ENCODE data around the gene F10.

F10 gene

GRCh38 chr13:113155982-113156655 is 33.5 kb downstream of the F10 start:
- TF ChIP-seq CTCF (conservative IDR thresholded peaks at IDR 0.05; ENCODE audit: low read length) (no peak), EZH2phosphoT487 (IDR thresholded peaks at IDR 0.05; ENCODE audit: borderline replicate concordance) (no peak)
- no peaks in the 10 kb centered on the region for H3K36me3 ChIP-seq (ENCODE audit: insufficient read depth, low read length)
- H3K4me1 ChIP-seq (ENCODE audit: insufficient read depth, low read length, poor library complexity, severe bottlenecking) = peaks cover 17% of the 10 kb centered on the region
- H3K9me2 ChIP-seq (replicated peaks; ENCODE audit: low read depth, low read length) = no peaks in the 10 kb centered on the region
- no peak overlapping the region for H3K4me3 ChIP-seq (ENCODE audit: low read length, poor library complexity, severe bottlenecking)
- H3K9me3 ChIP-seq (ENCODE audit: insufficient read depth, low read depth, low read length) = no peaks in the 10 kb centered on the region
- H3K9ac ChIP-seq (ENCODE audit: low read depth, low read length, poor library complexity, severe bottlenecking) = no peak overlapping the region
- H4K20me1 ChIP-seq (ENCODE audit: insufficient read depth, low read length, poor library complexity, severe bottlenecking) = no peaks in the 10 kb centered on the region
- no peaks in the 10 kb centered on the region for H3K79me2 ChIP-seq (ENCODE audit: insufficient read depth, low read length)
- H3K27me3 ChIP-seq (ENCODE audit: insufficient read depth, low read length, poor library complexity, severe bottlenecking) = no peaks in the 10 kb centered on the region
- H3K4me2 ChIP-seq (ENCODE audit: low read depth, low read length, poor library complexity, severe bottlenecking) = no peak overlapping the region
- H3F3A ChIP-seq (ENCODE audit: low read depth) = no peaks in the 10 kb centered on the region
- no peak overlapping the region for H2AFZ ChIP-seq (ENCODE audit: low read length)

DNA sequence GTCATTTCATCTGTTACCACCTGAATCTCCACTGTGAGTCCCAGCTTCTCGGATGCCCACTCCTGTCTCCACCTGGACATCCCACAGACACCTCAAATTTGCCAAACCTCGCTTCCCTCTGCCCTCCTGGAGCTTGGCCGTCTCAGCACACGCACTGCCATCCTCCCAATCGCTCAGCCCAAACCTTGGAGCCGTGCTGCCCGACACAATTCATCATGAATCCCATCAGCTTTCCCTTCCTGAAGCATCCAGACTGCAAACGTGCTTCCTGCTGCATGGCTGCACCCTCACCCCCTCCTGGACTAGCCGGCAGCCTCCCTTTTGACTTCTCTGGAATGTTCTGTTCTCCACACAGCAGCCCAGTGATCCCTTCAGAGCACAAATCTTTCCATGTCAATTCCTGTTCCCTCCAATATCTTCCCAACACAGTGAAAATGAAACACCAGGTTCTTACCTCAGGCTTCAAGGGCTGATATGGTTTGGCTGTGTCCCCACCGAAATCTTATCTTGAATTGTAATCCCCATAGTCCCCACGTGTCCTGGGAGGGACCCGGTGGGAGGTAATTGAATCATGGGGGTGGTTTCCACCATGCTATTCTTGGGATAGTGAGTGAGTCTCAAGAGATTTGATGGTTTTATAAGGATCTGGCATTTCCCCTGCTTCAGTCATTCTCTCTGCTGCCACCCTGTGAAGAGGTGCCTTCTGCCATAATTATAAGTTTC is 34.8 kb downstream of the F10 start:
- Histone ChIP-seq H3K9me3 (ENCODE audit: insufficient read depth, low read depth, low read length) (no peaks in the 10 kb centered on the region), H3K4me2 (ENCODE audit: low read depth, low read length, poor library complexity, severe bottlenecking) (no peak overlapping the region), H3K4me3 (ENCODE audit: low read length, poor library complexity, severe bottlenecking) (no peak overlapping the region), H3K36me3 (ENCODE audit: insufficient read depth, low read length) (no peaks in the 10 kb centered on the region), H4K20me1 (ENCODE audit: insufficient read depth, low read length, poor library complexity, severe bottlenecking) (no peaks in the 10 kb centered on the region), H3F3A (ENCODE audit: low read depth) (no peaks in the 10 kb centered on the region), H2AFZ (ENCODE audit: low read length) (no peak overlapping the region), H3K9ac (ENCODE audit: low read depth, low read length, poor library complexity, severe bottlenecking) (no peak overlapping the region), H3K79me2 (ENCODE audit: insufficient read depth, low read length) (no peaks in the 10 kb centered on the region), H3K4me1 (ENCODE audit: insufficient read depth, low read length, poor library complexity, severe bottlenecking) (peaks cover 17% of the 10 kb centered on the region), H3K27me3 (ENCODE audit: insufficient read depth, low read length, poor library complexity, severe bottlenecking) (no peaks in the 10 kb centered on the region), H3K9me2 (replicated peaks; ENCODE audit: low read depth, low read length) (no peaks in the 10 kb centered on the region)
- TF ChIP-seq EZH2phosphoT487 (IDR thresholded peaks at IDR 0.05; ENCODE audit: borderline replicate concordance) (no peak), CTCF (conservative IDR thresholded peaks at IDR 0.05; ENCODE audit: low read length) (no peak)

GRCh38 chr13:113157929-113158747 is 35.5 kb downstream of the F10 start, which contains the start of gene PROZ:
TSS of gene PROZ (plus strand) at chr13:113158648. CDS start at chr13:113158661, 13 bp downstream.
- no peaks in the 10 kb centered on the region for H4K20me1 ChIP-seq (ENCODE audit: insufficient read depth, low read length, poor library complexity, severe bottlenecking)
- H3F3A ChIP-seq (ENCODE audit: low read depth) = no peaks in the 10 kb centered on the region
- no peak within 1 kb of the TSS for H3K4me3 ChIP-seq (ENCODE audit: low read length, poor library complexity, severe bottlenecking)
- H3K4me1 ChIP-seq (ENCODE audit: insufficient read depth, low read length, poor library complexity, severe bottlenecking) = peaks cover 13% of the 10 kb centered on the region
- H3K9ac ChIP-seq (ENCODE audit: low read depth, low read length, poor library complexity, severe bottlenecking) = no peak within 1 kb of the TSS
- TF ChIP-seq EZH2phosphoT487 (IDR thresholded peaks at IDR 0.05; ENCODE audit: borderline replicate concordance) (no peak), CTCF (conservative IDR thresholded peaks at IDR 0.05; ENCODE audit: low read length) (no peak)
- no peaks in the 10 kb centered on the region for H3K9me2 ChIP-seq (replicated peaks; ENCODE audit: low read depth, low read length)
- no peaks in the 10 kb centered on the region for H3K36me3 ChIP-seq (ENCODE audit: insufficient read depth, low read length)
- H3K9me3 ChIP-seq (ENCODE audit: insufficient read depth, low read depth, low read length) = no peaks in the 10 kb centered on the region
- no peaks in the 10 kb centered on the region for H3K27me3 ChIP-seq (ENCODE audit: insufficient read depth, low read length, poor library complexity, severe bottlenecking)
- no peak within 1 kb of the TSS for H2AFZ ChIP-seq (ENCODE audit: low read length)
- no peak within 1 kb of the TSS for H3K4me2 ChIP-seq (ENCODE audit: low read depth, low read length, poor library complexity, severe bottlenecking)
- no peaks in the 10 kb centered on the region for H3K79me2 ChIP-seq (ENCODE audit: insufficient read depth, low read length)
